Trophoblast cell (in vitro differentiated cells and primary cell): ENCODE data around the gene SH2D2A.

Experiments
- DNase-seq, 2 donors: peaks; one replicate each; pipeline ENCODE4 v3.0.0-alpha.2; 2016
- H2AFZ ChIP-seq: 2 replicates; pipeline ENCODE4 v1.6.1; 2013; ENCODE audit warnings: low read length, moderate library complexity, mild to moderate bottlenecking; ENCODE audit not compliant: insufficient read depth, poor library complexity
- H2AK5ac ChIP-seq: 2 replicates; pipeline ENCODE4 v1.6.1; 2013; ENCODE audit warnings: mild to moderate bottlenecking, low read length
- H2BK120ac ChIP-seq: 2 replicates; pipeline ENCODE4 v1.6.1; 2013; ENCODE audit warnings: low read length, mild to moderate bottlenecking, moderate library complexity; ENCODE audit not compliant: insufficient read depth, poor library complexity
- H2BK12ac ChIP-seq: 2 replicates; pipeline ENCODE4 v1.6.1; 2013; ENCODE audit warnings: mild to moderate bottlenecking, low read length, moderate library complexity
- H2BK5ac ChIP-seq: 2 replicates; pipeline ENCODE4 v1.6.1; 2013; ENCODE audit warnings: low read length, low read depth, moderate library complexity, mild to moderate bottlenecking; ENCODE audit not compliant: poor library complexity
- H3K14ac ChIP-seq: 2 replicates; pipeline ENCODE4 v1.6.1; 2013; ENCODE audit warnings: mild to moderate bottlenecking, low read length
- H3K18ac ChIP-seq: 2 replicates; pipeline ENCODE4 v1.6.1; 2013; ENCODE audit warnings: mild to moderate bottlenecking, low read length
- H3K23ac ChIP-seq: 2 replicates; pipeline ENCODE4 v1.6.1; 2013; ENCODE audit warnings: low read length
- H3K27ac ChIP-seq: 2 replicates; pipeline ENCODE4 v1.5.1; 2013; ENCODE audit warnings: low read depth, mild to moderate bottlenecking, inconsistent platforms, low read length, moderate library complexity
- H3K27me3 ChIP-seq: 2 replicates; pipeline ENCODE4 v1.6.1; 2013; ENCODE audit warnings: inconsistent platforms, mild to moderate bottlenecking, low read length, moderate library complexity; ENCODE audit not compliant: insufficient read depth
- H3K36me3 ChIP-seq, 2 experiments: 1 replicate in 1 of 2; 2 replicates in 1 of 2; pipeline ENCODE4 v1.6.1; 2013; ENCODE audit warnings: low read length in 2 of 2, mild to moderate bottlenecking in 2 of 2, moderate library complexity in 1 of 2; ENCODE audit not compliant: insufficient read depth in 2 of 2, control insufficient read depth in 1 of 2
- H3K4ac ChIP-seq: 2 replicates; pipeline ENCODE4 v1.6.1; 2013; ENCODE audit warnings: low read depth, mild to moderate bottlenecking, low read length, moderate library complexity
- H3K4me1 ChIP-seq, 2 experiments: 1 replicate in 1 of 2; 2 replicates in 1 of 2; pipeline ENCODE4 v1.6.1; 2013; ENCODE audit warnings: low read length in 2 of 2, mild to moderate bottlenecking in 2 of 2, moderate library complexity in 1 of 2; ENCODE audit not compliant: insufficient read depth in 2 of 2, control insufficient read depth in 1 of 2
- H3K4me2 ChIP-seq: 2 replicates; pipeline ENCODE4 v1.6.1; 2013; ENCODE audit warnings: inconsistent platforms, mild to moderate bottlenecking, low read length, moderate library complexity
- H3K4me3 ChIP-seq: 2 replicates; pipeline ENCODE4 v1.5.1; 2013; ENCODE audit warnings: mild to moderate bottlenecking, low read depth, low read length, inconsistent platforms
- H3K79me1 ChIP-seq: one replicate; pipeline ENCODE4 v1.6.1; 2013; ENCODE audit warnings: low read length
- H3K79me2 ChIP-seq: 2 replicates; pipeline ENCODE4 v1.6.1; 2013; ENCODE audit warnings: low read length, mild to moderate bottlenecking; ENCODE audit not compliant: control insufficient read depth, insufficient read depth, poor library complexity
- H3K9ac ChIP-seq: 2 replicates; pipeline ENCODE4 v1.6.1; 2013; ENCODE audit warnings: mild to moderate bottlenecking, low read length
- H3K9me3 ChIP-seq: 2 replicates; pipeline ENCODE4 v1.6.1; 2013; ENCODE audit warnings: low read depth, mild to moderate bottlenecking, control low read depth, inconsistent platforms, low read length; ENCODE audit not compliant: insufficient read depth
- H4K12ac ChIP-seq: 2 replicates; pipeline ENCODE4 v1.6.1; 2013; ENCODE audit warnings: low read depth, mild to moderate bottlenecking, low read length, moderate library complexity
- H4K8ac ChIP-seq: 2 replicates; pipeline ENCODE4 v1.6.1; 2013; ENCODE audit warnings: low read depth, mild to moderate bottlenecking, low read length, moderate library complexity
- H4K91ac ChIP-seq: one replicate; pipeline ENCODE4 v1.6.1; 2013; ENCODE audit warnings: low read depth, mild to moderate bottlenecking, low read length, moderate library complexity
- WGBS: extraction: QIAGEN DNeasy Blood & Tissue Kit; methylation state at CpG from one replicate; pipeline ENCODE4 v1.1.7; 2013; ENCODE audit warnings: missing lambda C conversion rate; ENCODE audit not compliant: insufficient read length, insufficient coverage; ENCODE audit errors: extremely low coverage; 5-methylcytosine and 5-hydroxymethylcytosine counted together

Gene SH2D2A

GRCh38 chr1:156844638-156845037 lies 28.0 kb upstream of the SH2D2A start:
- Histone ChIP-seq H2AK5ac (no peak overlapping the region), H4K8ac (no peak overlapping the region), H3K27ac (no peak overlapping the region), H3K79me2 (no peaks in the 10 kb centered on the region), H3K27me3 (peaks cover 61% of the 10 kb centered on the region), H3K14ac (no peak overlapping the region), H3K9me3 (peaks cover 12% of the 10 kb centered on the region), H3K4ac (no peak overlapping the region), H2BK5ac (no peak overlapping the region), H4K12ac (no peak overlapping the region), H3K4me3 (no peak overlapping the region), H3K9ac (no peak overlapping the region), H3K4me2 (no peak overlapping the region), H3K23ac (no peak overlapping the region), H2BK12ac (no peak overlapping the region), H3K4me1 (peaks cover 3% of the 10 kb centered on the region in 2 experiments), H3K18ac (no peak overlapping the region), H3K36me3 (no peaks in the 10 kb centered on the region), H2AFZ (no peak overlapping the region), H3K79me1 (no peaks in the 10 kb centered on the region), H2BK120ac (no peak overlapping the region), H4K91ac (no peak overlapping the region)
- WGBS = no CpG with 5 or more reads among the region's 14 CpGs
- no peak for DNase-seq

GRCh38 chr1:156844102-156844501 lies 27.5 kb upstream of the SH2D2A start:
- no peak overlapping the region for H3K14ac ChIP-seq
- peaks cover 12% of the 10 kb centered on the region for H3K9me3 ChIP-seq
- no peak overlapping the region for H4K8ac ChIP-seq
- no peak overlapping the region for H2BK5ac ChIP-seq
- H3K4me2 ChIP-seq = no peak overlapping the region
- H3K79me1 ChIP-seq = no peaks in the 10 kb centered on the region
- H2AK5ac ChIP-seq = no peak overlapping the region
- no peak overlapping the region for H3K9ac ChIP-seq
- no peak for DNase-seq
- H4K12ac ChIP-seq = no peak overlapping the region
- H3K18ac ChIP-seq = no peak overlapping the region
- H3K27me3 ChIP-seq = peaks cover 56% of the 10 kb centered on the region
- no CpG with 5 or more reads among the region's 6 CpGs for WGBS
- no peak overlapping the region for H3K27ac ChIP-seq
- H2AFZ ChIP-seq = no peak overlapping the region
- no peak overlapping the region for H2BK120ac ChIP-seq
- no peak overlapping the region for H4K91ac ChIP-seq
- no peak overlapping the region for H3K23ac ChIP-seq
- no peaks in the 10 kb centered on the region for H3K79me2 ChIP-seq
- no peak overlapping the region for H3K4ac ChIP-seq
- H3K36me3 ChIP-seq = no peaks in the 10 kb centered on the region
- H3K4me1 ChIP-seq = peaks cover 3% of the 10 kb centered on the region in 2 experiments
- no peak overlapping the region for H2BK12ac ChIP-seq
- H3K4me3 ChIP-seq = no peak overlapping the region

GRCh38 chr1:156842618-156843300 lies 26.1 kb upstream of the SH2D2A start:
- no CpG with 5 or more reads among the region's 9 CpGs for WGBS
- no peak overlapping the region for H4K12ac ChIP-seq

GRCh38 chr1:156841295-156841855 lies 24.7 kb upstream of the SH2D2A start:
- WGBS = no CpG with 5 or more reads among the region's 16 CpGs
- H3K4me3 ChIP-seq = no peak overlapping the region
- H2BK12ac ChIP-seq = no peak overlapping the region
- no peak overlapping the region for H2AFZ ChIP-seq
- H2BK5ac ChIP-seq = no peak overlapping the region
- no peak overlapping the region for H3K14ac ChIP-seq
- H3K79me1 ChIP-seq = no peaks in the 10 kb centered on the region
- no peak overlapping the region for H3K18ac ChIP-seq
- no peak overlapping the region for H4K91ac ChIP-seq
- no peaks in the 10 kb centered on the region for H3K36me3 ChIP-seq
- H3K9ac ChIP-seq = no peak overlapping the region
- H4K12ac ChIP-seq = no peak overlapping the region
- peaks cover 7% of the 10 kb centered on the region for H3K9me3 ChIP-seq
- H3K4me1 ChIP-seq = no peaks in the 10 kb centered on the region
- no peak overlapping the region for H3K27ac ChIP-seq
- DNase-seq = no peak
- H3K79me2 ChIP-seq = no peaks in the 10 kb centered on the region
- peaks cover 33% of the 10 kb centered on the region for H3K27me3 ChIP-seq
- H4K8ac ChIP-seq = no peak overlapping the region
- H3K23ac ChIP-seq = no peak overlapping the region
- H3K4me2 ChIP-seq = no peak overlapping the region
- no peak overlapping the region for H2AK5ac ChIP-seq
- H2BK120ac ChIP-seq = no peak overlapping the region
- H3K4ac ChIP-seq = no peak overlapping the region

More at GRCh38 chr1:156842618-156843300, 26.1 kb upstream of the SH2D2A start:
- no peak overlapping the region for H3K23ac ChIP-seq
- no peak overlapping the region for H3K14ac ChIP-seq
- H3K27me3 ChIP-seq = peaks cover 43% of the 10 kb centered on the region
- H3K9ac ChIP-seq = no peak overlapping the region
- H3K18ac ChIP-seq = no peak overlapping the region
- no peak overlapping the region for H2AK5ac ChIP-seq
- no peak overlapping the region for H3K4me2 ChIP-seq
- H2BK120ac ChIP-seq = no peak overlapping the region
- no peak overlapping the region for H4K8ac ChIP-seq
- H3K79me2 ChIP-seq = no peaks in the 10 kb centered on the region
- H3K27ac ChIP-seq = no peak overlapping the region
- no peak overlapping the region for H2BK12ac ChIP-seq
- H2AFZ ChIP-seq = no peak overlapping the region
- H3K79me1 ChIP-seq = no peaks in the 10 kb centered on the region
- H2BK5ac ChIP-seq = no peak overlapping the region
- no peak overlapping the region for H3K4me3 ChIP-seq
- H3K36me3 ChIP-seq = no peaks in the 10 kb centered on the region
- H3K4ac ChIP-seq = no peak overlapping the region
- no peak overlapping the region for H4K91ac ChIP-seq
- no peaks in the 10 kb centered on the region for H3K4me1 ChIP-seq
- peaks cover 11% of the 10 kb centered on the region for H3K9me3 ChIP-seq
- no peak for DNase-seq
